ENCODE results near the gene FN1. TPM values are rescaled to one million over a fixed set of nuclear protein-coding genes. Genes with fewer than 3 reads are reported as not detected.
A peak's percentile ranks its signal among the peaks of the same experiment; 100 is the strongest.

FN1 gene
- polyA plus RNA-seq, 1 of the 3 experiments (the other 2 are of a cell fraction): 1,671 TPM

DNA sequence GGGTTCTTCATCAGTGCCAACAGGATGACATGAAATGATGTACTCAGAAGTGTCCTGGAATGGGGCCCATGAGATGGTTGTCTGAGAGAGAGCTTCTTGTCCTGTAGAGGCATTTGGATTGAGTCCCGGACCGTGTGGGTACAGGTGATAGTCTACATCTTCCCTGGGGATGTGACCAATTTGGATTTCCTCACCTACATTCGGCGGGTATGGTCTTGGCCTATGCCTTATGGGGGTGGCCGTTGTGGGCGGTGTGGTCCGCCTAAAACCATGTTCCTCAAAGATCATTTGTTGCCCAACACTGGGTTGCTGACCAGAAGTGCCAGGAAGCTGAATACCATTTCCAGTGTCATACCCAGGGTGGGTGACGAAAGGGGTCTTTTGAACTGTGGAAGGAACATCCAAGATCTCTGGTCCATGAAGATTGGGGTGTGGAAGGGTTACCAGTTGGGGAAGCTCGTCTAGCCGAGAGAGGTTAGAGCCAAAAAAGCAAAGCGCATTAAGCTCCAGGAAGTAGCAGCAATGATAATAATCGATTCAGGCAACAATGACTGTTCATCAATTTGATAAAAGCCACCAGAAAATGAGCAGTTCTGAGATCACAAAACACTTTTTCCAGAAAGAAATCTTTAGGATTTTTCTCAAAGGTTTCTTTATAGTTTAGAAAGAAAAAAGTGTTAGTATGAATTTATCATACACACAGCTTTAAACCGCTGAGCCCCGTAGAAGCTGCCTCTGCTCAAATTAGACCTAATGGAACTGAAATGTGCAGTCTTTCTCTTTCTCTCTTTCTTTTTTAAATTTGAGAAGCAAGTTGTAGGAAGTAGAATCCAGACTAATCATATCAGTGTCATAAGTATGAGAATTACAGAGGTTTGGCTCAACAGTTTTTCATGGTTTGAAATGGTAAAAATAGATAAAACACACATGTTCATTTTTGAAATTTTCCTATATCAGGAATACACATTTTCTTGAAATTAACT lies 63.7 kb downstream of the FN1 start:
- H3K4me2 ChIP-seq: no peak overlapping the region
- no peaks in the 10 kb centered on the region for H3K4me1 ChIP-seq (ENCODE audit: control insufficient read depth in 1 of 2, insufficient read depth in 2 of 2, low read depth in 1 of 2, low read length in 1 of 2)
- peaks cover 55% of the 10 kb centered on the region for H3K79me2 ChIP-seq (ENCODE audit: insufficient read depth)
- peaks cover 72 to 96% of the 10 kb centered on the region in 2 experiments for H3K36me3 ChIP-seq (replicated peaks in 1 of 2; ENCODE audit: control insufficient read depth in 1 of 2, insufficient read depth in 2 of 2, low read length in 1 of 2)
- H3F3A ChIP-seq (replicated peaks; ENCODE audit: insufficient read depth): peaks cover 99% of the 10 kb centered on the region
- no peak overlapping the region for H3K9ac ChIP-seq
- ChIA-PET CTCF (interaction anchor here (1.0 kb wide), 1 partner anchor 15 kb away, joined by 3 read pairs; no protein-coding TSS in a partner anchor), POLR2A (no interaction called here)
- H3K9me2 ChIP-seq: no peaks in the 10 kb centered on the region
- no peak overlapping the region for H2AFZ ChIP-seq (ENCODE audit: low read depth)
- no peak for DNase-seq
- peaks cover 77% of the 10 kb centered on the region for H4K20me1 ChIP-seq (ENCODE audit: insufficient read depth)
- WGBS (ENCODE audit: low lambda C conversion rate): 94% methylated on average over 14 of the region's 14 CpGs
- TF ChIP-seq, protein P1, sequence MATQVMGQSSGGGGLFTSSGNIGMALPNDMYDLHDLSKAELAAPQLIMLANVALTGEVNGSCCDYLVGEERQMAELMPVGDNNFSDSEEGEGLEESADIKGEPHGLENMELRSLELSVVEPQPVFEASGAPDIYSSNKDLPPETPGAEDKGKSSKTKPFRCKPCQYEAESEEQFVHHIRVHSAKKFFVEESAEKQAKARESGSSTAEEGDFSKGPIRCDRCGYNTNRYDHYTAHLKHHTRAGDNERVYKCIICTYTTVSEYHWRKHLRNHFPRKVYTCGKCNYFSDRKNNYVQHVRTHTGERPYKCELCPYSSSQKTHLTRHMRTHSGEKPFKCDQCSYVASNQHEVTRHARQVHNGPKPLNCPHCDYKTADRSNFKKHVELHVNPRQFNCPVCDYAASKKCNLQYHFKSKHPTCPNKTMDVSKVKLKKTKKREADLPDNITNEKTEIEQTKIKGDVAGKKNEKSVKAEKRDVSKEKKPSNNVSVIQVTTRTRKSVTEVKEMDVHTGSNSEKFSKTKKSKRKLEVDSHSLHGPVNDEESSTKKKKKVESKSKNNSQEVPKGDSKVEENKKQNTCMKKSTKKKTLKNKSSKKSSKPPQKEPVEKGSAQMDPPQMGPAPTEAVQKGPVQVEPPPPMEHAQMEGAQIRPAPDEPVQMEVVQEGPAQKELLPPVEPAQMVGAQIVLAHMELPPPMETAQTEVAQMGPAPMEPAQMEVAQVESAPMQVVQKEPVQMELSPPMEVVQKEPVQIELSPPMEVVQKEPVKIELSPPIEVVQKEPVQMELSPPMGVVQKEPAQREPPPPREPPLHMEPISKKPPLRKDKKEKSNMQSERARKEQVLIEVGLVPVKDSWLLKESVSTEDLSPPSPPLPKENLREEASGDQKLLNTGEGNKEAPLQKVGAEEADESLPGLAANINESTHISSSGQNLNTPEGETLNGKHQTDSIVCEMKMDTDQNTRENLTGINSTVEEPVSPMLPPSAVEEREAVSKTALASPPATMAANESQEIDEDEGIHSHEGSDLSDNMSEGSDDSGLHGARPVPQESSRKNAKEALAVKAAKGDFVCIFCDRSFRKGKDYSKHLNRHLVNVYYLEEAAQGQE (IDR thresholded peaks at IDR 0.05; ENCODE audit: low read depth, low read length): no peak
- TF ChIP-seq CHD2 (IDR thresholded peaks at IDR 0.05; ENCODE audit: low read length, partially characterized antibody): no peak
- TF ChIP-seq FOSL2 (IDR thresholded peaks at IDR 0.05; ENCODE audit: borderline replicate concordance, low read depth): no peak
- H3K27ac ChIP-seq (ENCODE audit: low read depth in 2 of 2, low read length in 1 of 2): peak overlapping the region in 1 of 2 experiments; percentile 57; a peak in 2 of 4 replicates
- H3K27me3 ChIP-seq (ENCODE audit: insufficient read depth): no peaks in the 10 kb centered on the region
- H3K9me3 ChIP-seq: no peaks in the 10 kb centered on the region
- no peak overlapping the region for H3K4me3 ChIP-seq (ENCODE audit: low read depth in 2 of 2, low read length in 1 of 2)

DNA sequence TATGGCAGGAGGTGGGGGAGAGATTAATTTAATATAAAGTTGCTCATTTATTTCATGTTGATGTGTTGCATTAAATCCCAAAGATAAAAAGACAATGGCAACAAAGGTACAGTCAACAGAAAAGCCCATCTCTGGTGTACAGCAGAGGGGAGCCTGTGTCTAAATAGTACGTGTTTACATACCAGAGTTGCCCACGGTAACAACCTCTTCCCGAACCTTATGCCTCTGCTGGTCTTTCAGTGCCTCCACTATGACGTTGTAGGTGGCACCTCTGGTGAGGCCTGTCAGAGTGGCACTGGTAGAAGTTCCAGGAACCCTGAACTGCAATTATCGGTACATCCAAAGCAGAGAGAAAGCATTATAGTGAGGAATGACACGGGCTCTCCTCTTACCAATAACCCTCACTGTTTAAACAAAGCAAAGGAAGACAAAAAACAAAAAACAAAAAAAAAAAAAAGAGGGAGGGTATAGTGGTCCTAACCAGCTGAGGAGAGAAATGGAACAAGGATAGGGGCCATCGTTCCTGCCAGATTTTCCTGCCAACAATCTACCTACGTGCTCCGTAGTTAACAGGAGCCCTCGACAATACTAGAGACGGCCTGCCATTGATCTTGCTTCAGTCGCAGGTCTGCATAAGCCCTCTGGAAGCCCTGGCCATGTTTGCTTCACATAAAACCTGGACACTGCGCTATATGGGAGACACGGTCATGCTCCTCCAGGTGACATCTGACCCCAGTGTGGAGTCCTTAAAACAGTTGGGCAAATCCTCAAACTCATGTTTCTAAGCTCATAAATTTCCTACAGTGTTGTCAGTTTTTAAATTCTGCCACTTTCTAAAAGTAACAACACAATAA lies 65.5 kb downstream of the FN1 start:
- H3K4me1 ChIP-seq (ENCODE audit: control insufficient read depth in 1 of 2, insufficient read depth in 2 of 2, low read depth in 1 of 2, low read length in 1 of 2): no peaks in the 10 kb centered on the region; a peak in 1 of 4 replicates
- WGBS (ENCODE audit: low lambda C conversion rate): 89% methylated on average over 13 of the region's 14 CpGs
- no peak for TF ChIP-seq POLR2AphosphoS5 (IDR thresholded peaks at IDR 0.05; ENCODE audit: low read depth, low read length)
- no peak for TF ChIP-seq GATA2 (CRISPR knock-in tag; IDR thresholded peaks at IDR 0.05)
- TF ChIP-seq, protein P1 (IDR thresholded peaks at IDR 0.05; ENCODE audit: low read depth, low read length): no peak
- peaks cover 71 to 96% of the 10 kb centered on the region in 2 experiments for H3K36me3 ChIP-seq (replicated peaks in 1 of 2; ENCODE audit: control insufficient read depth in 1 of 2, insufficient read depth in 2 of 2, low read length in 1 of 2)
- H3K9me3 ChIP-seq: no peaks in the 10 kb centered on the region
- no peak overlapping the region for H3K9ac ChIP-seq
- peaks cover 80% of the 10 kb centered on the region for H4K20me1 ChIP-seq (ENCODE audit: insufficient read depth)
- no peak overlapping the region for H2AFZ ChIP-seq (ENCODE audit: low read depth)
- DNase-seq: no peak
- CTCF ChIA-PET: no interaction called here
- H3F3A ChIP-seq (replicated peaks; ENCODE audit: insufficient read depth): peaks cover 99% of the 10 kb centered on the region
- H3K27ac ChIP-seq (ENCODE audit: low read depth in 2 of 2, low read length in 1 of 2): peak overlapping the region in 1 of 2 experiments; percentile 57; a peak in 2 of 4 replicates
- POLR2A ChIA-PET: no interaction called here
- H3K79me2 ChIP-seq (ENCODE audit: insufficient read depth): peaks cover 47% of the 10 kb centered on the region
- H3K4me3 ChIP-seq (ENCODE audit: low read depth in 2 of 2, low read length in 1 of 2): no peak overlapping the region
- no peak overlapping the region for H3K4me2 ChIP-seq
- H3K27me3 ChIP-seq (ENCODE audit: insufficient read depth): no peaks in the 10 kb centered on the region
- no peaks in the 10 kb centered on the region for H3K9me2 ChIP-seq

Data from SK-N-SH (cell line).